GM19397 (cell line): ENCODE measurements around the gene LRRC8E.

Experiments
- ATAC-seq: cut with Tn5 transposase; IDR thresholded peaks from one replicate; pipeline ENCODE4 v1.9.1; 2021; ENCODE audit warnings: mild to moderate bottlenecking, moderate library complexity; ENCODE audit not compliant: unreplicated experiment

LRRC8E gene

GRCh38 chr19:7918615-7919421 is 30.5 kb downstream of the LRRC8E start:
- ATAC-seq = no peak

GRCh38 chr19:7919610-7920518 is 31.6 kb downstream of the LRRC8E start, which contains the start of gene SNAPC2:
TSS of gene SNAPC2 (plus strand) at chr19:7920338. CDS start at chr19:7920367, 29 bp downstream.
- peak; percentile 49 for ATAC-seq

- peak; percentile 45 for ATAC-seq
Observed at GRCh38 chr19:7920519-7921301, 32.4 kb downstream of the LRRC8E start.

GRCh38 chr19:7921302-7921966 is 33.1 kb downstream of the LRRC8E start:
- ATAC-seq = no peak

- no peak for ATAC-seq
Observed at GRCh38 chr19:7921967-7922835, 33.9 kb downstream of the LRRC8E start.

- no peak for ATAC-seq
Observed at GRCh38 chr19:7922836-7923195, 34.5 kb downstream of the LRRC8E start.

- no peak for ATAC-seq
Observed at GRCh38 chr19:7923295-7924191, 35.2 kb downstream of the LRRC8E start.

- ATAC-seq = no peak
Observed at GRCh38 chr19:7924241-7924640, 35.9 kb downstream of the LRRC8E start.

- no peak for ATAC-seq
Observed at GRCh38 chr19:7924651-7925170, 36.4 kb downstream of the LRRC8E start.

- ATAC-seq = no peak
Observed at GRCh38 chr19:7925171-7925851, 37.0 kb downstream of the LRRC8E start.

- no peak for ATAC-seq
Observed at GRCh38 chr19:7926021-7926726, 37.9 kb downstream of the LRRC8E start, which contains the start of gene CTXN1. TSS of gene CTXN1 (minus strand) at chr19:7926135. CDS start at chr19:7925538, 597 bp downstream.

- ATAC-seq = no peak
Observed at GRCh38 chr19:7926727-7927604, 38.7 kb downstream of the LRRC8E start.

GRCh38 chr19:7927605-7928333 is 39.5 kb downstream of the LRRC8E start:
- no peak for ATAC-seq

- ATAC-seq = no peak
Observed at GRCh38 chr19:7928334-7928706, 40.0 kb downstream of the LRRC8E start.
